SK-N-SH (cell line): ENCODE measurements around the gene PDLIM4. TPM values are rescaled to one million over a fixed set of nuclear protein-coding genes. Genes with fewer than 3 reads are reported as not detected.

ENCODE experiments used
- CTCF ChIA-PET: fragments of 300-600, 350-600 bp; formaldehyde crosslinking; extraction: SDS; loops from one replicate; lab custom pipeline; 2021; lab: Yijun Ruan, JAX
- POLR2A ChIA-PET: fragments of 350-600 bp; sonication (Branson Sonifier 250); formaldehyde crosslinking; extraction: SDS; loops from one replicate; lab custom pipeline; 2020; ENCODE audit warnings: antibody characterized with exemption, inconsistent platforms; lab: Yijun Ruan, JAX
- DNase-seq: peaks from one replicate; pipeline ENCODE4 v3.0.0; 2012
- H2AFZ ChIP-seq: fragments of 200-600 bp; sonication (generic); 2 replicates; pipeline ENCODE4 v1.8.1; 2016; ENCODE audit warnings: antibody characterized with exemption, mild to moderate bottlenecking, low read depth
- H3F3A ChIP-seq: fragments of 200-600 bp; sonication (generic); replicated peaks from 2 replicates; pipeline ENCODE3; 2016; ENCODE audit warnings: antibody characterized with exemption, mild to moderate bottlenecking; ENCODE audit not compliant: insufficient read depth
- H3K27ac ChIP-seq, 2 experiments: fragments of 200-500 bp in 1 of 2; fragments of 200-600 bp in 1 of 2; sonication (Bioruptor generic) in 1 of 2; sonication (generic), shearing (Covaris generic) in 1 of 2; 2 replicates each; pipeline versions ENCODE4 v1.5.1 to v1.6.1; 2014 to 2016; ENCODE audit warnings: low read depth in 2 of 2, inconsistent platforms in 1 of 2, low read length in 1 of 2, mild to moderate bottlenecking in 1 of 2, mixed read lengths in 1 of 2
- H3K27me3 ChIP-seq: fragments of 200-600 bp; sonication (generic), shearing (Covaris generic); 2 replicates; pipeline ENCODE4 v1.6.1; 2016; ENCODE audit warnings: mixed run types; ENCODE audit not compliant: insufficient read depth
- H3K36me3 ChIP-seq, 2 experiments: fragments of 200-500 bp in 1 of 2; fragments of 200-600 bp in 1 of 2; sonication (Bioruptor generic) in 1 of 2; sonication (generic) in 1 of 2; replicated peaks in 1 of 2; 2 replicates each; pipeline versions ENCODE3 to v1.5.1; 2014 to 2016; ENCODE audit warnings: low read length in 1 of 2, mild to moderate bottlenecking in 1 of 2; ENCODE audit not compliant: insufficient read depth in 2 of 2, control insufficient read depth in 1 of 2
- H3K4me1 ChIP-seq, 2 experiments: fragments of 200-500 bp in 1 of 2; fragments of 200-600 bp in 1 of 2; sonication (Bioruptor generic) in 1 of 2; sonication (generic), shearing (Covaris generic) in 1 of 2; 2 replicates each; pipeline versions ENCODE4 v1.5.1 to v1.6.1; 2014 to 2016; ENCODE audit warnings: low read depth in 1 of 2, low read length in 1 of 2, mixed run types in 1 of 2; ENCODE audit not compliant: insufficient read depth in 2 of 2, control insufficient read depth in 1 of 2
- H3K4me2 ChIP-seq: fragments of 200-600 bp; sonication (generic), shearing (Covaris generic); 2 replicates; pipeline ENCODE4 v1.6.1; 2017; ENCODE audit warnings: mixed run types
- H3K4me3 ChIP-seq, 2 experiments: fragments of 200-500 bp in 1 of 2; fragments of 200-600 bp in 1 of 2; sonication (Bioruptor generic) in 1 of 2; sonication (generic), shearing (Covaris generic) in 1 of 2; 2 replicates each; pipeline versions ENCODE4 v1.5.1 to v1.8.1; 2014 to 2016; ENCODE audit warnings: low read depth in 2 of 2, inconsistent platforms in 1 of 2, low read length in 1 of 2, mild to moderate bottlenecking in 1 of 2, mixed read lengths in 1 of 2, moderate library complexity in 1 of 2
- H3K79me2 ChIP-seq: fragments of 200-600 bp; sonication (generic); 2 replicates; pipeline ENCODE4 v1.8.1; 2017; ENCODE audit warnings: mild to moderate bottlenecking; ENCODE audit not compliant: insufficient read depth
- H3K9ac ChIP-seq: fragments of 200-600 bp; sonication (generic); 2 replicates; pipeline ENCODE4 v1.6.1; 2017; ENCODE audit warnings: mixed run types
- H3K9me2 ChIP-seq: fragments of 200-600 bp; sonication (generic); 2 replicates; pipeline ENCODE4 v1.6.1; 2017; ENCODE audit warnings: mixed run types
- H3K9me3 ChIP-seq: fragments of 200-600 bp; sonication (generic); 2 replicates; pipeline ENCODE4 v1.6.1; 2017; ENCODE audit warnings: mixed run types, mild to moderate bottlenecking, moderate library complexity
- H4K20me1 ChIP-seq: fragments of 200-600 bp; sonication (generic); 2 replicates; pipeline ENCODE4 v1.6.1; 2017; ENCODE audit warnings: mild to moderate bottlenecking, mixed run types; ENCODE audit not compliant: insufficient read depth
- CHD2 ChIP-seq: fragments of 150-350 bp; IDR thresholded peaks from 2 replicates; pipeline ENCODE4 v1.6.1; 2018; ENCODE audit warnings: low read length; ENCODE audit not compliant: partially characterized antibody
- ELF1 ChIP-seq: IDR thresholded peaks from 2 replicates; pipeline ENCODE4 v1.4.0; 2012
- FOSL2 ChIP-seq: IDR thresholded peaks from 2 replicates; pipeline ENCODE4 v1.4.0; 2012; ENCODE audit warnings: low read depth, mild to moderate bottlenecking, moderate library complexity, borderline replicate concordance
- FOXJ3 ChIP-seq: sonication (generic); formaldehyde crosslinking; IDR thresholded peaks from 2 replicates; pipeline ENCODE4 v1.5.1; 2020; ENCODE audit warnings: mild to moderate bottlenecking, missing genetic modification reagents
- GATA2 ChIP-seq: sonication (generic); formaldehyde crosslinking; IDR thresholded peaks from 2 replicates; pipeline ENCODE4 v1.5.0; 2020; ENCODE audit warnings: mild to moderate bottlenecking, missing genetic modification reagents
- JUND ChIP-seq: IDR thresholded peaks from 2 replicates; pipeline ENCODE4 v1.4.0; 2012
- MXI1 ChIP-seq: IDR thresholded peaks from 2 replicates; pipeline ENCODE4 v1.6.1; 2012; ENCODE audit warnings: mild to moderate bottlenecking, low read depth, low read length, improper control_type of control experiment
- NRF1 ChIP-seq: IDR thresholded peaks from 2 replicates; pipeline ENCODE4 v1.6.1; 2012; ENCODE audit warnings: low read depth, mild to moderate bottlenecking, low read length
- PBX3 ChIP-seq: IDR thresholded peaks from 2 replicates; pipeline ENCODE4; 2012
- POLR2AphosphoS5 ChIP-seq: IDR thresholded peaks from 2 replicates; pipeline ENCODE4 v1.6.1; 2012; ENCODE audit warnings: low read depth, low read length
- RAD21 ChIP-seq: IDR thresholded peaks from 2 replicates; pipeline ENCODE4 v1.6.1; 2012; ENCODE audit warnings: mild to moderate bottlenecking, low read length
- RCOR1 ChIP-seq: fragments of 150-350 bp; IDR thresholded peaks from 2 replicates; pipeline ENCODE4 v1.6.1; 2017; ENCODE audit warnings: antibody characterized with exemption, low read length
- RFX5 ChIP-seq: IDR thresholded peaks from 2 replicates; pipeline ENCODE4 v1.6.1; 2012; ENCODE audit warnings: mild to moderate bottlenecking, improper control_type of control experiment, low read length
- TEAD4 ChIP-seq: IDR thresholded peaks from 2 replicates; pipeline ENCODE4 v1.4.0; 2012; ENCODE audit warnings: mild to moderate bottlenecking, borderline replicate concordance; ENCODE audit not compliant: insufficient read depth
- USF1 ChIP-seq: IDR thresholded peaks from 2 replicates; pipeline ENCODE4 v1.4.0; 2012; ENCODE audit warnings: low read depth, borderline replicate concordance
- ZBTB33 ChIP-seq: IDR thresholded peaks from 2 replicates; pipeline ENCODE4 v1.4.0; 2012; ENCODE audit warnings: low read depth, borderline replicate concordance
- WGBS: methylation state at CpG from one replicate; pipeline ENCODE4 v1.1.6; 2017; ENCODE audit warnings: low lambda C conversion rate; 5-methylcytosine and 5-hydroxymethylcytosine counted together
- polyA plus RNA-seq, 3 experiments: library from polyadenylated mRNA; depleted of rRNA; stranded (reverse); fragments of >200 nt; gene quantifications; 2 replicates each; pipeline ENCODE4 v1.2.3, GENCODE V29; 2012
- TF ChIP-seq, protein P1 (sequence below): fragments of 150-350 bp; IDR thresholded peaks from 2 replicates; pipeline ENCODE4 v1.6.1; 2017; ENCODE audit warnings: antibody characterized with exemption, low read length, low read depth, borderline replicate concordance
- TF ChIP-seq, protein P2 (sequence below): IDR thresholded peaks from 2 replicates; pipeline ENCODE4 v1.4.0; 2012; ENCODE audit warnings: low read depth

Gene PDLIM4
- polyA plus RNA-seq, 1 of the 3 experiments (the other 2 are of a cell fraction), result 57.1 TPM

GRCh38 chr5:132313366-132313765, 55.9 kb downstream of the PDLIM4 start:
- Histone ChIP-seq H3K79me2 (no peaks in the 10 kb centered on the region), H3K9ac (no peak overlapping the region), H3K4me2 (no peak overlapping the region), H3K36me3 (peaks cover 0 to 8% of the 10 kb centered on the region in 2 experiments), H3K9me2 (no peaks in the 10 kb centered on the region), H3K9me3 (no peaks in the 10 kb centered on the region), H3F3A (no peaks in the 10 kb centered on the region), H2AFZ (no peak overlapping the region), H3K27ac (no peak overlapping the region), H4K20me1 (no peaks in the 10 kb centered on the region), H3K4me3 (no peak overlapping the region), H3K4me1 (peaks cover 2 to 8% of the 10 kb centered on the region in 2 experiments; a peak in 2 of 4 replicates), H3K27me3 (no peaks in the 10 kb centered on the region)
- POLR2A ChIA-PET, result no interaction called here
- TF ChIP-seq, protein P1, sequence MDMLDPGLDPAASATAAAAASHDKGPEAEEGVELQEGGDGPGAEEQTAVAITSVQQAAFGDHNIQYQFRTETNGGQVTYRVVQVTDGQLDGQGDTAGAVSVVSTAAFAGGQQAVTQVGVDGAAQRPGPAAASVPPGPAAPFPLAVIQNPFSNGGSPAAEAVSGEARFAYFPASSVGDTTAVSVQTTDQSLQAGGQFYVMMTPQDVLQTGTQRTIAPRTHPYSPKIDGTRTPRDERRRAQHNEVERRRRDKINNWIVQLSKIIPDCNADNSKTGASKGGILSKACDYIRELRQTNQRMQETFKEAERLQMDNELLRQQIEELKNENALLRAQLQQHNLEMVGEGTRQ, result no peak
- TF ChIP-seq RCOR1, result no peak
- no peak for TF ChIP-seq RAD21
- no peak for TF ChIP-seq TEAD4
- TF ChIP-seq ZBTB33, result no peak
- no peak for TF ChIP-seq ELF1
- TF ChIP-seq, protein P2, sequence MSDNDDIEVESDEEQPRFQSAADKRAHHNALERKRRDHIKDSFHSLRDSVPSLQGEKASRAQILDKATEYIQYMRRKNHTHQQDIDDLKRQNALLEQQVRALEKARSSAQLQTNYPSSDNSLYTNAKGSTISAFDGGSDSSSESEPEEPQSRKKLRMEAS, result no peak
- TF ChIP-seq MXI1, result no peak
- TF ChIP-seq RFX5, result no peak
- TF ChIP-seq PBX3, result no peak
- TF ChIP-seq JUND, result no peak
- WGBS, result 96% methylated on average over 4 of the region's 4 CpGs
- CTCF ChIA-PET, result interaction anchor here (0.6 to 0.8 kb wide), 2 partner anchors 75 kb away, joined by 3 to 4 read pairs; no protein-coding TSS in a partner anchor
- no peak for DNase-seq

DNA sequence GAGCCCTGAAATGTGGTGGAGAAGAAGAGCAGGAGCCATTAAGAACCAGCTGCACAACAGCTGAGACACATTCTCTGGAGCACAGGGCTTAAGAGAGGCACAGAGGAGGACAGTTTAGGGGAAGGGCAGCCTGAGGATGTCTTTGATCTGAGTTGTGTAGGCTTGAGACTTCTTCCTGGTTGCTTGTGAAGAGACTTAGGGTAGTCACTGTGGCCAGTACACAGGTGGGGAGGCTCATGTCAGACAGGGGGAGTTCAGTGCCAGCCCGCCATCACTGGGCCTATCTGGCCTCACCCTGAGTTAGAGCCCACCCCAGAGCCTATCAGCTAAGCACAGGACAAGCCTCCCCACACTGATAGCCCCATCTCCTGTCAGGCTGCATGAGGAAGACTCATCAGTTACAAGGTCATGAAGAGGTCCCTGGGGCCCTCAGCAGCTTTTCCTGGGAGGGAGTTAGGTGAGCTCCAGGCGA, 56.5 kb downstream of the PDLIM4 start:
- Histone ChIP-seq H3K27ac (no peak overlapping the region), H3K79me2 (no peaks in the 10 kb centered on the region), H3K4me2 (no peak overlapping the region), H3F3A (no peaks in the 10 kb centered on the region), H3K4me1 (peaks cover 5 to 8% of the 10 kb centered on the region in 2 experiments; a peak in 2 of 4 replicates), H3K27me3 (no peaks in the 10 kb centered on the region), H3K9ac (no peak overlapping the region), H3K36me3 (peaks cover 0 to 8% of the 10 kb centered on the region in 2 experiments), H3K4me3 (no peak overlapping the region), H3K9me3 (no peaks in the 10 kb centered on the region), H3K9me2 (no peaks in the 10 kb centered on the region), H4K20me1 (no peaks in the 10 kb centered on the region), H2AFZ (no peak overlapping the region)
- ChIA-PET CTCF (interaction anchor here (0.8 kb wide), 1 partner anchor 76 kb away, joined by 4 read pairs; no protein-coding TSS in a partner anchor), POLR2A (interaction anchor here (0.6 kb wide), 1 partner anchor 19 kb away, joined by 4 read pairs; no protein-coding TSS in a partner anchor)
- WGBS, result 89% methylated on average over 1 of the region's 2 CpGs
- DNase-seq, result no peak
- TF ChIP-seq NRF1 (no peak), ZBTB33 (no peak), RAD21 (no peak), USF1 (no peak), CHD2 (no peak), POLR2AphosphoS5 (no peak), GATA2 (CRISPR knock-in tag) (no peak), FOXJ3 (CRISPR knock-in tag) (no peak), FOSL2 (no peak)
- TF ChIP-seq, protein P1, result no peak
